GM23248 (cell line): ENCODE measurements around the gene MRPL45. TPM values are rescaled to one million over a fixed set of nuclear protein-coding genes. Genes with fewer than 3 reads are reported as not detected.

Source experiments
- DNase-seq: peaks from one replicate; pipeline ENCODE4 v3.0.0-alpha.2; 2015
- H2AFZ ChIP-seq: fragments of 200-600 bp; sonication (generic); 2 replicates; pipeline ENCODE4 v1.6.1; 2016; ENCODE audit warnings: antibody characterized with exemption
- H3F3A ChIP-seq: fragments of 200-600 bp; sonication (generic); 2 replicates; pipeline ENCODE4 v1.6.1; 2016; ENCODE audit warnings: mild to moderate bottlenecking, antibody characterized with exemption, mixed run types; ENCODE audit not compliant: insufficient read depth
- H3K27ac ChIP-seq: fragments of 200-600 bp; sonication (generic); 2 replicates; pipeline ENCODE4 v1.5.1; 2016; ENCODE audit warnings: mild to moderate bottlenecking
- H3K27me3 ChIP-seq: fragments of 200-600 bp; sonication (generic); replicated peaks from 2 replicates; pipeline ENCODE4 v1.6.1; 2016; ENCODE audit warnings: mild to moderate bottlenecking; ENCODE audit not compliant: insufficient read depth
- H3K36me3 ChIP-seq: fragments of 200-600 bp; sonication (generic); 2 replicates; pipeline ENCODE4 v1.6.1; 2016; ENCODE audit warnings: low read depth, mild to moderate bottlenecking
- H3K4me1 ChIP-seq: fragments of 200-600 bp; sonication (generic); 2 replicates; pipeline ENCODE4 v1.6.1; 2016; ENCODE audit warnings: mild to moderate bottlenecking; ENCODE audit not compliant: insufficient read depth
- H3K4me2 ChIP-seq: fragments of 200-600 bp; sonication (generic); one replicate; pipeline ENCODE4 v1.6.1; 2016; ENCODE audit warnings: mild to moderate bottlenecking; ENCODE audit not compliant: unreplicated experiment
- H3K4me3 ChIP-seq: fragments of 200-600 bp; sonication (generic); 2 replicates; pipeline ENCODE4 v1.5.1; 2016; ENCODE audit warnings: mild to moderate bottlenecking
- H3K79me2 ChIP-seq: fragments of 200-600 bp; sonication (generic); 2 replicates; pipeline ENCODE4 v1.6.1; 2016; ENCODE audit warnings: mild to moderate bottlenecking; ENCODE audit not compliant: insufficient read depth
- H3K9ac ChIP-seq: fragments of 200-600 bp; sonication (generic); 2 replicates; pipeline ENCODE4 v1.6.1; 2016; ENCODE audit warnings: mild to moderate bottlenecking
- H3K9me2 ChIP-seq: fragments of 200-600 bp; sonication (generic); 2 replicates; pipeline ENCODE4 v1.6.1; 2016; ENCODE audit warnings: mixed run types, mild to moderate bottlenecking, moderate library complexity; ENCODE audit not compliant: insufficient read depth
- H3K9me3 ChIP-seq: fragments of 200-600 bp; sonication (generic); one replicate; pipeline ENCODE4 v1.6.1; 2017; ENCODE audit warnings: low read depth
- H4K20me1 ChIP-seq: fragments of 200-600 bp; sonication (generic); 2 replicates; pipeline ENCODE4 v1.6.0; 2016; ENCODE audit not compliant: insufficient read depth
- EZH2 ChIP-seq: fragments of 200-600 bp; sonication (generic); IDR thresholded peaks from 2 replicates; pipeline ENCODE4 v1.6.1; 2018; ENCODE audit warnings: antibody characterized with exemption, mild to moderate bottlenecking; ENCODE audit not compliant: insufficient read depth, poor library complexity, severe bottlenecking
- EZH2phosphoT487 ChIP-seq: fragments of 200-600 bp; sonication (generic); IDR thresholded peaks from 2 replicates; pipeline ENCODE4 v1.6.1; 2018; ENCODE audit warnings: antibody characterized with exemption, moderate library complexity, mild to moderate bottlenecking, low read depth; ENCODE audit not compliant: insufficient read depth
- WGBS, 2 experiments: methylation state at CpG; one replicate each; pipeline ENCODE4 v1.1.6; 2015 to 2017; ENCODE audit warnings: low lambda C conversion rate in 2 of 2, low coverage in 1 of 2; ENCODE audit errors: missing lambda C conversion rate in 2 of 2; 5-methylcytosine and 5-hydroxymethylcytosine counted together
- in situ Hi-C: fragments of 300-500 bp; cut with MboI; formaldehyde crosslinking; loops from 2 replicates; pipeline ENCODE4 v1.15.0; 2020
- polyA plus RNA-seq: library from polyadenylated mRNA; unstranded; fragments of >200 nt; fragmentation: Nextera tagmentation; extraction: Ambion mirVana; gene quantifications from 2 replicates; pipeline ENCODE4 v1.2.1, GENCODE V29; 2016
- total RNA-seq: library from RNA; depleted of rRNA; stranded (reverse); fragments of >200 nt; shearing (Covaris generic); gene quantifications from 2 replicates; pipeline ENCODE4 v1.2.3, GENCODE V29; 2014

The MRPL45 gene
- total and polyA plus RNA-seq, 2 experiments from 2014 or later = 32.0 to 42.6 TPM

DNA sequence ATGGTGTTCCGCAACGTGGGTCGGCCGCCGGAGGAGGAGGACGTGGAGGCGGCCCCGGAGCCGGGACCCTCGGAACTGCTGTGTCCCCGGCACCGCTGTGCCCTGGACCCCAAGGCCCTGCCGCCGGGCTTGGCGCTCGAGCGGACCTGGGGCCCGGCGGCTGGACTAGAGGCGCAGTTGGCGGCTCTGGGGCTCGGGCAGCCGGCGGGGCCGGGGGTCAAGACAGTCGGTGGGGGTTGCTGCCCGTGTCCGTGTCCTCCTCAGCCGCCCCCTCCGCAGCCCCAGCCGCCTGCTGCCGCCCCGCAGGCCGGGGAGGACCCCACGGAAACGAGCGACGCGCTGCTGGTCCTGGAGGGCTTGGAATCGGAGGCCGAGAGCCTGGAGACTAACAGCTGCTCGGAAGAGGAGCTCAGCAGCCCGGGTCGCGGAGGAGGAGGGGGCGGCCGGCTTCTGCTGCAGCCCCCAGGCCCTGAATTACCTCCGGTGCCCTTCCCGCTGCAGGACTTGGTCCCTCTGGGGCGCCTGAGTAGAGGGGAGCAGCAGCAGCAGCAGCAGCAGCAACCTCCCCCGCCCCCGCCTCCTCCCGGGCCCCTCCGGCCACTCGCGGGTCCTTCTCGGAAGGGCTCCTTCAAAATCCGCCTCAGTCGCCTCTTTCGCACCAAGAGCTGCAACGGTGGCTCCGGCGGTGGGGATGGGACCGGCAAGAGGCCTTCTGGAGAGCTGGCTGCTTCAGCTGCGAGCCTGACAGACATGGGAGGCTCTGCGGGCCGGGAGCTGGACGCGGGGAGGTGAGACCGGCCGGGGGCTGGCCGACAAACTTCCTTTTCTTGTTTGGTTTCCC lies 55.5 kb downstream of the MRPL45 start:
- H3F3A ChIP-seq = no peaks in the 10 kb centered on the region
- DNase-seq = peak; percentile 64
- peak overlapping the region; percentile 89 for H3K4me3 ChIP-seq
- H3K36me3 ChIP-seq = no peaks in the 10 kb centered on the region
- H3K4me2 ChIP-seq = peak overlapping the region; percentile 92
- peak overlapping the region; percentile 80 for H3K9ac ChIP-seq
- H3K27ac ChIP-seq = no peak overlapping the region
- 0 out of 2 replicates have a peak, but pooled peaks cover 2% of the 10 kb centered on the region for H4K20me1 ChIP-seq
- no peaks in the 10 kb centered on the region for H3K9me2 ChIP-seq
- no peak for TF ChIP-seq EZH2phosphoT487
- no peak for TF ChIP-seq EZH2
- WGBS, 2 experiments = 0 to 2% methylated on average over 52 to 62 of the region's 72 CpGs
- no peaks in the 10 kb centered on the region for H3K27me3 ChIP-seq
- peak overlapping the region; percentile 72 for H2AFZ ChIP-seq
- no peaks in the 10 kb centered on the region for H3K9me3 ChIP-seq
- H3K4me1 ChIP-seq = peaks cover 14% of the 10 kb centered on the region
- peaks cover 53% of the 10 kb centered on the region for H3K79me2 ChIP-seq
- in situ Hi-C loops = no loop called here

DNA sequence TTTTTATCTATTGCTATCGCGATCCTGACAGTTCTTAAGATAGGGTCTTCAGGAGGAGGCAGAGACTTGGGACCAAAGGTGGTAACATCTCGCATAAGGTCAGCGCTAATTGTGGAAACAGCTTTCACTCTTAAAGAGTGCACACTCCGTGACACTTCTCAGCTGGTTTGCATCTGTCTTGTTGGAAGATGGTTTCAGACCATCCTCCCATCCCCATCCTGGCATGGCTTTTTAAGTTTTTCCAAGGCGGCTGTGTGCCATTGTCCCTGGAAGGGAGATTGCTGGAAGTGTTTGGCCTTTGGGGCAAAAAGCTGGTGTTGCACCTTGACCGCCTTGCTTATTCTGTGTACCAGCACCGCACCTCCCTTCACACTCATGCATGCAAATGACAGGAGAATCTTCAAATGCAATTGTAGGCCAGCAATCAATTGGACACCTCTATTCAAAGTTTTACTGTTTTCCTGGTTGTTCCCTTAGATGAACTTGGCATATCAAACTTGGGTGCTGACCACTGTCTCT lies 56.2 kb downstream of the MRPL45 start:
- in situ Hi-C loops = no loop called here
- H3K4me3 ChIP-seq = peak overlapping the region; percentile 89
- H3K4me2 ChIP-seq = peak overlapping the region; percentile 92
- no peak for TF ChIP-seq EZH2phosphoT487
- no peak for TF ChIP-seq EZH2
- DNase-seq = no peak
- H4K20me1 ChIP-seq = 0 out of 2 replicates have a peak, but pooled peaks cover 3% of the 10 kb centered on the region
- 9 to 10% methylated on average over 7 to 8 of the region's 8 CpGs for WGBS, 2 experiments
- peak overlapping the region; percentile 72 for H2AFZ ChIP-seq
- H3K27ac ChIP-seq = no peak overlapping the region
- peak overlapping the region; percentile 80 for H3K9ac ChIP-seq
- H3K36me3 ChIP-seq = no peaks in the 10 kb centered on the region
- H3F3A ChIP-seq = no peaks in the 10 kb centered on the region
- peaks cover 60% of the 10 kb centered on the region for H3K79me2 ChIP-seq
- no peaks in the 10 kb centered on the region for H3K9me3 ChIP-seq
- H3K9me2 ChIP-seq = no peaks in the 10 kb centered on the region
- peaks cover 14% of the 10 kb centered on the region for H3K4me1 ChIP-seq
- H3K27me3 ChIP-seq = no peaks in the 10 kb centered on the region

DNA sequence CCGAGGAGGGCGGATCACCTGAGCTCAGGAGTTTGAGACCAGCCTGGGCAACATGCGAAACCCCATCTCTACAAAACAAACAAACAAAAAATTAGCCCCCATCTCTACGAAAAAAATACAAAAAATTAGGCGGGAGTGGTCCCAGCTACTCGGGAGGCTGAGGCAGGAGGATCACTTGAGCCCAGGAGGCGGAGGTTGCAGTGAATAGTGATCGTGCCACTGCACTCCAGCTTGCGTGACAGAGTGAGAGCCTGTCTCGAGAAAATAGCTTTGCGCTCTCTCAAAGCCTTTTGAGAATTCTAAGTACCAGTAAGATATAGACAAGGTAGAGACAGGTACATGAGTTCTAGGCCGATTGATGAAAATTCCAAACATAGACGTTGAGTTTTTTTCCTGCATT lies 56.7 kb downstream of the MRPL45 start:
- no peaks in the 10 kb centered on the region for H3F3A ChIP-seq
- TF ChIP-seq EZH2 = no peak
- no peak for TF ChIP-seq EZH2phosphoT487
- 68 to 71% methylated on average over 13 of the region's 13 CpGs for WGBS, 2 experiments
- no peak overlapping the region for H3K27ac ChIP-seq
- H3K36me3 ChIP-seq = no peaks in the 10 kb centered on the region
- H2AFZ ChIP-seq = no peak overlapping the region
- DNase-seq = no peak
- in situ Hi-C loops = no loop called here
- 0 out of 2 replicates have a peak overlapping the region, but pooled peaks have one; percentile 80 for H3K9ac ChIP-seq
- H3K4me2 ChIP-seq = peak overlapping the region; percentile 92
- H3K27me3 ChIP-seq = no peaks in the 10 kb centered on the region
- peaks cover 14% of the 10 kb centered on the region for H3K4me1 ChIP-seq
- H3K9me3 ChIP-seq = no peaks in the 10 kb centered on the region
- peak overlapping the region; percentile 89 for H3K4me3 ChIP-seq
- 0 out of 2 replicates have a peak, but pooled peaks cover 3% of the 10 kb centered on the region for H4K20me1 ChIP-seq
- H3K9me2 ChIP-seq = no peaks in the 10 kb centered on the region
- H3K79me2 ChIP-seq = peaks cover 65% of the 10 kb centered on the region

DNA sequence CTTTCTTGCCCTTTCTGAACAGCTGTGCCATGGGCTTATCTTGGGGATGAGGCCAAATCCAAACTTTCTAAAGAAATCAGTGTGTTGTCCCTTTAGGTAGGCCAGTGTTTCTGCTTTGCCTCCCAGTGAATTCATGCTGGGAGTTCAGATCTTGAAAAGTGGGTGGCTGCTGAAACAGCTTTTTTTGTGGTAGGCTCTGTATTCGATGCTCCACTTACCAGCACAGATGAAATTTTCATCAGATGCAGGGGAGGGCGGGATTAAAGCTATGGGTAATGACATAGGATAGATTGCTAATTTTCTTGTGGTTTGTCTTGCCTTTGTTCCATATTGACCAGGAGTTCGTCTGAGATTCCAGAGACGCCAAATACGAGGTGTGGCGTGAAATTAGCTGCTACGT lies 57.5 kb downstream of the MRPL45 start:
- Histone ChIP-seq H3K4me1 (peaks cover 14% of the 10 kb centered on the region), H3K9me3 (no peaks in the 10 kb centered on the region), H3K36me3 (no peaks in the 10 kb centered on the region), H3K79me2 (peaks cover 67% of the 10 kb centered on the region), H3K9ac (no peak overlapping the region), H3K4me2 (peak overlapping the region; percentile 92), H3K27ac (no peak overlapping the region), H3K27me3 (no peaks in the 10 kb centered on the region), H3K4me3 (peak overlapping the region; percentile 89; the same call in 1 of the 2 replicates), H3F3A (no peaks in the 10 kb centered on the region), H4K20me1 (0 out of 2 replicates have a peak, but pooled peaks cover 3% of the 10 kb centered on the region), H2AFZ (no peak overlapping the region), H3K9me2 (no peaks in the 10 kb centered on the region)
- DNase-seq = no peak
- TF ChIP-seq EZH2 = no peak
- no peak for TF ChIP-seq EZH2phosphoT487
- 86 to 90% methylated on average over 7 of the region's 7 CpGs for WGBS, 2 experiments
- in situ Hi-C loops = no loop called here
